ENCODE results near the gene CYTH3.

Gene CYTH3

GRCh38 chr7:6256677-6257535 is 15.5 kb downstream of the CYTH3 start:
- no peak for DNase-seq (ENCODE audit: low read depth in 2 of 2)

GRCh38 chr7:6256109-6256483 is 16.3 kb downstream of the CYTH3 start:
- DNase-seq (ENCODE audit: low read depth in 2 of 2), result no peak

GRCh38 chr7:6254866-6255265 is 17.6 kb downstream of the CYTH3 start:
- no peak for DNase-seq (ENCODE audit: low read depth in 2 of 2)

GRCh38 chr7:6252748-6253147 is 19.7 kb downstream of the CYTH3 start:
- DNase-seq (ENCODE audit: low read depth in 2 of 2), result no peak

- no peak for DNase-seq (ENCODE audit: low read depth in 2 of 2)
Measured at GRCh38 chr7:6252341-6252746, 20.1 kb downstream of the CYTH3 start.

GRCh38 chr7:6251653-6252052 is 20.8 kb downstream of the CYTH3 start:
- DNase-seq (ENCODE audit: low read depth in 2 of 2), result no peak

GRCh38 chr7:6250364-6250833 is 22.0 kb downstream of the CYTH3 start:
- no peak for DNase-seq (ENCODE audit: low read depth in 2 of 2)

- no peak for DNase-seq (ENCODE audit: low read depth in 2 of 2)
Measured at GRCh38 chr7:6249043-6249442, 23.4 kb downstream of the CYTH3 start.

GRCh38 chr7:6248581-6248980 is 23.8 kb downstream of the CYTH3 start:
- DNase-seq (ENCODE audit: low read depth in 2 of 2), result no peak

- no peak for DNase-seq (ENCODE audit: low read depth in 2 of 2)
Measured at GRCh38 chr7:6246251-6246917, 26.0 kb downstream of the CYTH3 start.

- DNase-seq (ENCODE audit: low read depth in 2 of 2), result no peak
Measured at GRCh38 chr7:6244021-6244420, 28.4 kb downstream of the CYTH3 start.

- no peak for DNase-seq (ENCODE audit: low read depth in 2 of 2)
Measured at GRCh38 chr7:6243168-6243567, 29.3 kb downstream of the CYTH3 start.

- no peak for DNase-seq (ENCODE audit: low read depth in 2 of 2)
Measured at GRCh38 chr7:6242561-6242960, 29.9 kb downstream of the CYTH3 start.

- no peak for DNase-seq (ENCODE audit: low read depth in 2 of 2)
Measured at GRCh38 chr7:6241607-6241973, 30.8 kb downstream of the CYTH3 start.

GRCh38 chr7:6238309-6238925 is 34.0 kb downstream of the CYTH3 start:
- DNase-seq (ENCODE audit: low read depth in 2 of 2), result no peak

- DNase-seq (ENCODE audit: low read depth in 2 of 2), result no peak
Measured at GRCh38 chr7:6237730-6238129, 34.7 kb downstream of the CYTH3 start.

- DNase-seq (ENCODE audit: low read depth in 2 of 2), result no peak
Measured at GRCh38 chr7:6237011-6237410, 35.4 kb downstream of the CYTH3 start.

- DNase-seq (ENCODE audit: low read depth in 2 of 2), result no peak
Measured at GRCh38 chr7:6235029-6235871, 37.2 kb downstream of the CYTH3 start.

GRCh38 chr7:6234384-6234783 is 38.0 kb downstream of the CYTH3 start:
- DNase-seq (ENCODE audit: low read depth in 2 of 2), result no peak

- no peak for DNase-seq (ENCODE audit: low read depth in 2 of 2)
Measured at GRCh38 chr7:6232534-6232933, 39.9 kb downstream of the CYTH3 start.

- DNase-seq (ENCODE audit: low read depth in 2 of 2), result no peak
Measured at GRCh38 chr7:6232116-6232515, 40.3 kb downstream of the CYTH3 start.

GRCh38 chr7:6231184-6231583 is 41.2 kb downstream of the CYTH3 start:
- no peak for DNase-seq (ENCODE audit: low read depth in 2 of 2)

Measured in stimulated activated CD8-positive, alpha-beta memory T cell treated with anti-CD3 and anti-CD28 coated beads, Interleukin-2, amount 100 ng/mL, for 1 hour (primary cell).